Smooth muscle cell of the brain vasculature (primary cell): ENCODE results near the gene TMEM129.

Source experiments
- DNase-seq: peaks from one replicate; pipeline ENCODE4 v3.0.0-alpha.2; 2012; ENCODE audit warnings: low read depth, low spot score

TMEM129 gene

GRCh38 chr4:1669270-1669669, 51.9 kb downstream of the TMEM129 start:
- DNase-seq: no peak

- DNase-seq: no peak
These were observed 52.7 kb downstream of the TMEM129 start for GRCh38 chr4:1668488-1668840.

GRCh38 chr4:1667273-1667672, 53.9 kb downstream of the TMEM129 start:
- DNase-seq: no peak

- no peak for DNase-seq
These were observed 54.7 kb downstream of the TMEM129 start for GRCh38 chr4:1666391-1666790.
